Activated T-helper 2 cell treated with anti-CD3 and anti-CD28 coated beads, Interferon-gamma antibody, Interleukin-2, Interleukin-4, amounts not matched to agents 10 μg/mL and 5 μg/mL and 100 μg/mL, durations not matched to agents 14 hours and 24 hours and 36 hours (primary cell): ENCODE data around the gene RASGRP1. TPM values are rescaled to one million over a fixed set of nuclear protein-coding genes. Genes with fewer than 3 reads are reported as not detected.

ENCODE experiments used
- DNase-seq: peaks from one replicate; pipeline ENCODE4 v3.0.0; 2021; ENCODE audit warnings: low spot score
- H3K27ac Mint-ChIP-seq: one replicate; pipeline ENCODE4 v1.8.0; 2021; ENCODE audit warnings: mixed read lengths
- H3K27me3 Mint-ChIP-seq: one replicate; pipeline ENCODE4 v1.8.0; 2021; ENCODE audit warnings: low read depth, mixed read lengths
- H3K36me3 Mint-ChIP-seq: one replicate; pipeline ENCODE4 v1.8.0; 2021; ENCODE audit warnings: low read depth, mixed read lengths
- H3K4me1 Mint-ChIP-seq: one replicate; pipeline ENCODE4 v1.8.0; 2021; ENCODE audit warnings: low read depth, mixed read lengths
- H3K4me3 Mint-ChIP-seq: one replicate; pipeline ENCODE4 v1.8.0; 2021; ENCODE audit warnings: low read depth, mild to moderate bottlenecking, moderate library complexity, mixed read lengths
- H3K9me3 Mint-ChIP-seq: one replicate; pipeline ENCODE4 v1.8.0; 2021; ENCODE audit warnings: mixed read lengths
- intact Hi-C: fragments of 100-400 bp; cut with micrococcal nuclease; formaldehyde crosslinking; loops from one replicate; pipeline ENCODE4 v1.15.1; 2023
- total RNA-seq: library from RNA; stranded (reverse); gene quantifications from 2 replicates; pipeline ENCODE4 v1.2.3, GENCODE V29; 2022

RASGRP1 gene
- 108 and 113 TPM in 2 replicates for total RNA-seq

GRCh38 chr15:38564557-38565286 is at the start of gene RASGRP1:
Gene RASGRP1, minus strand, starts transcription at chr15:38564814. Its CDS starts 186 bp downstream, at chr15:38564628.
- Mint-ChIP-seq H3K27ac (peak within 1 kb of the TSS; percentile 98), H3K4me3 (peak within 1 kb of the TSS; percentile 97), H3K36me3 (peaks cover 47% of the 10 kb centered on the region), H3K4me1 (peaks cover 50% of the 10 kb centered on the region), H3K27me3 (no peaks in the 10 kb centered on the region), H3K9me3 (no peaks in the 10 kb centered on the region)
- intact Hi-C loops = loop anchor here (1.0 to 5.0 kb wide), 2 partner anchors 89 to 92 kb away; no protein-coding TSS in a partner anchor
- DNase-seq = peak; percentile 84

- no peak for DNase-seq
- Mint-ChIP-seq H3K4me3 (peak overlapping the region; percentile 73), H3K9me3 (no peaks in the 10 kb centered on the region), H3K27ac (peak overlapping the region; percentile 96), H3K27me3 (no peaks in the 10 kb centered on the region), H3K36me3 (peaks cover 5% of the 10 kb centered on the region), H3K4me1 (peaks cover 59% of the 10 kb centered on the region)
- intact Hi-C loops = loop anchor here (5.0 kb wide), 1 partner anchor 161 kb away; the partner anchor contains the start of gene FAM98B
Measured at GRCh38 chr15:38613085-38613484, 48.5 kb upstream of the RASGRP1 start.

GRCh38 chr15:38612159-38612863 is 47.7 kb upstream of the RASGRP1 start:
- H3K36me3 Mint-ChIP-seq = peaks cover 5% of the 10 kb centered on the region
- H3K9me3 Mint-ChIP-seq = no peaks in the 10 kb centered on the region
- H3K27ac Mint-ChIP-seq = peak overlapping the region; percentile 96
- peaks cover 59% of the 10 kb centered on the region for H3K4me1 Mint-ChIP-seq
- no peaks in the 10 kb centered on the region for H3K27me3 Mint-ChIP-seq
- intact Hi-C loops = loop anchor here (1.0 to 5.0 kb wide), 3 partner anchors 19 to 160 kb away; partner anchors contain the start of gene FAM98B
- DNase-seq = no peak
- H3K4me3 Mint-ChIP-seq = peak overlapping the region; percentile 73

- intact Hi-C loops = loop anchor here (1.0 to 5.0 kb wide), 2 partner anchors 42 to 159 kb away; partner anchors contain the start of gene FAM98B
- H3K36me3 Mint-ChIP-seq = peaks cover 5% of the 10 kb centered on the region
- DNase-seq = peak; percentile 29
- peaks cover 67% of the 10 kb centered on the region for H3K4me1 Mint-ChIP-seq
- H3K27me3 Mint-ChIP-seq = no peaks in the 10 kb centered on the region
- peak overlapping the region; percentile 73 for H3K4me3 Mint-ChIP-seq
- no peaks in the 10 kb centered on the region for H3K9me3 Mint-ChIP-seq
- H3K27ac Mint-ChIP-seq = peak overlapping the region; percentile 96
Measured at GRCh38 chr15:38611228-38611627, 46.6 kb upstream of the RASGRP1 start.

- intact Hi-C loops = loop anchor here (1.0 to 5.0 kb wide), 4 partner anchors 43 to 158 kb away; partner anchors contain the start of gene FAM98B
- H3K36me3 Mint-ChIP-seq = peaks cover 5% of the 10 kb centered on the region
- peak; percentile 38 for DNase-seq
- no peaks in the 10 kb centered on the region for H3K27me3 Mint-ChIP-seq
- peaks cover 72% of the 10 kb centered on the region for H3K4me1 Mint-ChIP-seq
- H3K4me3 Mint-ChIP-seq = peak overlapping the region; percentile 15
- peak overlapping the region; percentile 96 for H3K27ac Mint-ChIP-seq
- H3K9me3 Mint-ChIP-seq = no peaks in the 10 kb centered on the region
Measured at GRCh38 chr15:38610748-38611147, 46.1 kb upstream of the RASGRP1 start.

- H3K36me3 Mint-ChIP-seq = peaks cover 5% of the 10 kb centered on the region
- DNase-seq = no peak
- H3K27ac Mint-ChIP-seq = peak overlapping the region; percentile 96
- H3K4me3 Mint-ChIP-seq = no peak overlapping the region
- intact Hi-C loops = no loop called here
- no peaks in the 10 kb centered on the region for H3K9me3 Mint-ChIP-seq
- peaks cover 78% of the 10 kb centered on the region for H3K4me1 Mint-ChIP-seq
- no peaks in the 10 kb centered on the region for H3K27me3 Mint-ChIP-seq
Measured at GRCh38 chr15:38609097-38609738, 44.6 kb upstream of the RASGRP1 start.

GRCh38 chr15:38608682-38609081 is 44.1 kb upstream of the RASGRP1 start:
- Mint-ChIP-seq H3K4me3 (no peak overlapping the region), H3K4me1 (peaks cover 78% of the 10 kb centered on the region), H3K27ac (peak overlapping the region; percentile 96), H3K9me3 (no peaks in the 10 kb centered on the region), H3K36me3 (peaks cover 5% of the 10 kb centered on the region), H3K27me3 (no peaks in the 10 kb centered on the region)
- no peak for DNase-seq
- intact Hi-C loops = no loop called here

GRCh38 chr15:38605744-38606143 is 41.1 kb upstream of the RASGRP1 start:
- Mint-ChIP-seq H3K9me3 (no peaks in the 10 kb centered on the region), H3K4me3 (no peak overlapping the region), H3K36me3 (no peaks in the 10 kb centered on the region), H3K27ac (peak overlapping the region; percentile 79), H3K4me1 (peaks cover 50% of the 10 kb centered on the region), H3K27me3 (no peaks in the 10 kb centered on the region)
- intact Hi-C loops = no loop called here
- DNase-seq = no peak

GRCh38 chr15:38603672-38604071 is 39.1 kb upstream of the RASGRP1 start:
- no peak for DNase-seq
- H3K27me3 Mint-ChIP-seq = no peaks in the 10 kb centered on the region
- H3K4me1 Mint-ChIP-seq = peaks cover 29% of the 10 kb centered on the region
- H3K27ac Mint-ChIP-seq = no peak overlapping the region
- intact Hi-C loops = no loop called here
- no peaks in the 10 kb centered on the region for H3K36me3 Mint-ChIP-seq
- no peak overlapping the region for H3K4me3 Mint-ChIP-seq
- H3K9me3 Mint-ChIP-seq = no peaks in the 10 kb centered on the region

GRCh38 chr15:38602910-38603670 is 38.5 kb upstream of the RASGRP1 start:
- Mint-ChIP-seq H3K4me1 (peaks cover 23% of the 10 kb centered on the region), H3K27ac (no peak overlapping the region), H3K36me3 (no peaks in the 10 kb centered on the region), H3K4me3 (no peak overlapping the region), H3K9me3 (no peaks in the 10 kb centered on the region), H3K27me3 (no peaks in the 10 kb centered on the region)
- intact Hi-C loops = no loop called here
- no peak for DNase-seq

- no peak overlapping the region for H3K4me3 Mint-ChIP-seq
- no peak overlapping the region for H3K27ac Mint-ChIP-seq
- no peaks in the 10 kb centered on the region for H3K36me3 Mint-ChIP-seq
- intact Hi-C loops = no loop called here
- no peaks in the 10 kb centered on the region for H3K27me3 Mint-ChIP-seq
- H3K4me1 Mint-ChIP-seq = peaks cover 7% of the 10 kb centered on the region
- DNase-seq = no peak
- H3K9me3 Mint-ChIP-seq = no peaks in the 10 kb centered on the region
Measured at GRCh38 chr15:38600236-38600635, 35.6 kb upstream of the RASGRP1 start.

- Mint-ChIP-seq H3K9me3 (no peaks in the 10 kb centered on the region), H3K36me3 (no peaks in the 10 kb centered on the region), H3K27ac (no peak overlapping the region), H3K4me1 (no peaks in the 10 kb centered on the region), H3K27me3 (no peaks in the 10 kb centered on the region), H3K4me3 (no peak overlapping the region)
- DNase-seq = no peak
- intact Hi-C loops = no loop called here
Measured at GRCh38 chr15:38598749-38599148, 34.1 kb upstream of the RASGRP1 start.
